Activated T-cell treated with anti-CD3 and anti-CD28 coated beads for 48 hours (primary cell): Measurements from ENCODE around the gene SGK1.
"Not testable (repeated sequence)": the region's sequence is repeated elsewhere in the genome, so short reads cannot be mapped to it uniquely, and the experiment has no call there.

Source experiments
- DNase-seq: peaks from one replicate; pipeline ENCODE4 v3.0.0-alpha.2; 2020; ENCODE audit warnings: low read depth

SGK1 gene

GRCh38 chr6:134221250-134221649 lies 96.7 kb downstream of the SGK1 start:
- no peak for DNase-seq

GRCh38 chr6:134217798-134218140 lies 100.1 kb downstream of the SGK1 start:
- DNase-seq: no peak

- no peak for DNase-seq
Observed at GRCh38 chr6:134217105-134217797, 100.7 kb downstream of the SGK1 start.

GRCh38 chr6:134216301-134217010 lies 101.5 kb downstream of the SGK1 start:
- DNase-seq: no peak

GRCh38 chr6:134213410-134213809 lies 104.5 kb downstream of the SGK1 start:
- DNase-seq: not testable (repeated sequence)

GRCh38 chr6:134211297-134211696 lies 106.6 kb downstream of the SGK1 start:
- no peak for DNase-seq

GRCh38 chr6:134207421-134207820 lies 110.5 kb downstream of the SGK1 start:
- DNase-seq: no peak

- no peak for DNase-seq
Observed at GRCh38 chr6:134205366-134205765, 112.5 kb downstream of the SGK1 start.

GRCh38 chr6:134204759-134205158 lies 113.2 kb downstream of the SGK1 start:
- DNase-seq: not testable (repeated sequence)

- no peak for DNase-seq
Observed at GRCh38 chr6:134204031-134204430, 113.9 kb downstream of the SGK1 start.

- DNase-seq: no peak
Observed at GRCh38 chr6:134201716-134202115, 116.2 kb downstream of the SGK1 start.

GRCh38 chr6:134199848-134200606 lies 117.9 kb downstream of the SGK1 start:
- no peak for DNase-seq

- no peak for DNase-seq
Observed at GRCh38 chr6:134198093-134198492, 119.8 kb downstream of the SGK1 start.

GRCh38 chr6:134197685-134198084 lies 120.2 kb downstream of the SGK1 start:
- not testable (repeated sequence) for DNase-seq

- DNase-seq: no peak
Observed at GRCh38 chr6:134196568-134197193, 121.2 kb downstream of the SGK1 start.

GRCh38 chr6:134195985-134196384 lies 121.9 kb downstream of the SGK1 start:
- no peak for DNase-seq

GRCh38 chr6:134195164-134195906 lies 122.6 kb downstream of the SGK1 start:
- no peak for DNase-seq

GRCh38 chr6:134193536-134194498 lies 124.1 kb downstream of the SGK1 start:
- DNase-seq: no peak

GRCh38 chr6:134192609-134193008 lies 125.3 kb downstream of the SGK1 start:
- not testable (repeated sequence) for DNase-seq

- DNase-seq: no peak
Observed at GRCh38 chr6:134190883-134191282, 127.0 kb downstream of the SGK1 start.

- no peak for DNase-seq
Observed at GRCh38 chr6:134187751-134188150, 130.2 kb downstream of the SGK1 start.
